ENCODE measurements around the gene LUC7L. TPM values are rescaled to one million over a fixed set of nuclear protein-coding genes. Genes with fewer than 3 reads are reported as not detected.

The LUC7L gene
- total and polyA plus RNA-seq, 2 of the 8 experiments (the other 6 are each of a cell fraction or from before 2014, with no cell fraction given), result 49.7 to 129 TPM

- no peak for TF ChIP-seq RFX5 (IDR thresholded peaks at IDR 0.05; ENCODE audit: borderline replicate concordance, low read depth, low read length)
- TF ChIP-seq PHF8 (conservative IDR thresholded peaks at IDR 0.05; ENCODE audit: low read depth, low read length), result peak; percentile 100
- no peak for TF ChIP-seq RAD21 (IDR thresholded peaks at IDR 0.05 in 1 of 2, conservative IDR thresholded peaks at IDR 0.05 in 1 of 2; ENCODE audit: low read depth in 2 of 2, low read length in 2 of 2)
- 0 out of 2 replicates have a peak, but pooled peaks have one; percentile 34 for TF ChIP-seq ATF3 (IDR thresholded peaks at IDR 0.05; ENCODE audit: insufficient read depth, low read depth, low read length)
- TF ChIP-seq NRF1 (IDR thresholded peaks at IDR 0.05; ENCODE audit: low read depth, low read length), result peak; percentile 76
- TF ChIP-seq SRF (IDR thresholded peaks at IDR 0.05; ENCODE audit: low read depth, low read length), result no peak
- peak; percentile 92 for TF ChIP-seq KDM4A (IDR thresholded peaks at IDR 0.05; ENCODE audit: low read depth, low read length, severe bottlenecking)
- TF ChIP-seq SIN3A (conservative IDR thresholded peaks at IDR 0.05 in 1 of 2, IDR thresholded peaks at IDR 0.05 in 1 of 2; ENCODE audit: low read depth in 1 of 2, low read length in 2 of 2), result peak in 1 of 2 experiments; percentile 82; a peak in 2 of 4 replicates
- peak; percentile 97 for TF ChIP-seq MAX (IDR thresholded peaks at IDR 0.05)
- no peak for TF ChIP-seq JUN (IDR thresholded peaks at IDR 0.05; ENCODE audit: low read depth, low read length)
- TF ChIP-seq, protein P1, sequence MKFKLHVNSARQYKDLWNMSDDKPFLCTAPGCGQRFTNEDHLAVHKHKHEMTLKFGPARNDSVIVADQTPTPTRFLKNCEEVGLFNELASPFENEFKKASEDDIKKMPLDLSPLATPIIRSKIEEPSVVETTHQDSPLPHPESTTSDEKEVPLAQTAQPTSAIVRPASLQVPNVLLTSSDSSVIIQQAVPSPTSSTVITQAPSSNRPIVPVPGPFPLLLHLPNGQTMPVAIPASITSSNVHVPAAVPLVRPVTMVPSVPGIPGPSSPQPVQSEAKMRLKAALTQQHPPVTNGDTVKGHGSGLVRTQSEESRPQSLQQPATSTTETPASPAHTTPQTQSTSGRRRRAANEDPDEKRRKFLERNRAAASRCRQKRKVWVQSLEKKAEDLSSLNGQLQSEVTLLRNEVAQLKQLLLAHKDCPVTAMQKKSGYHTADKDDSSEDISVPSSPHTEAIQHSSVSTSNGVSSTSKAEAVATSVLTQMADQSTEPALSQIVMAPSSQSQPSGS (IDR thresholded peaks at IDR 0.05; ENCODE audit: low read length), result no peak
- TF ChIP-seq TCF12 (IDR thresholded peaks at IDR 0.05; ENCODE audit: low read depth, low read length), result no peak
Observed at GRCh38 chr16:228852-229730, at the start of gene LUC7L (continued).
